Measurements from ENCODE around the gene ATG7.

DNA sequence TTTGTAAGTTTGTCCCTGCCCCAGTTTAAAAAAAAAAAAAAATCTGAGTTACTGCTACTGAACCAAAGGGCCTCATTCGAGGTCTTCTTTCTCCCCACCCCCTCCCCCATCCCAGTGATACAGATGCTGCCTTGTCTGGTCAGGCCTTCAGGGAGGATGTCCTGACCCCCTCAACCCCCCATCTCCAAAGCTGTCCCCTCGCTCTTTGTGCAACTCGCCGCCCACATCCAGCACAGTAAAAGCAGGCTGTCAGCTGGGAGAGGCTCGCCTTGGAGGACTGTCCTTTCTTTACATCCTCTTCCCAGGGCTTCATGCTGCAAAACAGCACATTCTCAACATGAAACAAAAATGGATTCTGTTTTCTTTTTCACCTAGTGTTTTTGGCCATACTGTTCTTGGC is 238.2 kb downstream of the ATG7 start:
- TF ChIP-seq, protein P1, sequence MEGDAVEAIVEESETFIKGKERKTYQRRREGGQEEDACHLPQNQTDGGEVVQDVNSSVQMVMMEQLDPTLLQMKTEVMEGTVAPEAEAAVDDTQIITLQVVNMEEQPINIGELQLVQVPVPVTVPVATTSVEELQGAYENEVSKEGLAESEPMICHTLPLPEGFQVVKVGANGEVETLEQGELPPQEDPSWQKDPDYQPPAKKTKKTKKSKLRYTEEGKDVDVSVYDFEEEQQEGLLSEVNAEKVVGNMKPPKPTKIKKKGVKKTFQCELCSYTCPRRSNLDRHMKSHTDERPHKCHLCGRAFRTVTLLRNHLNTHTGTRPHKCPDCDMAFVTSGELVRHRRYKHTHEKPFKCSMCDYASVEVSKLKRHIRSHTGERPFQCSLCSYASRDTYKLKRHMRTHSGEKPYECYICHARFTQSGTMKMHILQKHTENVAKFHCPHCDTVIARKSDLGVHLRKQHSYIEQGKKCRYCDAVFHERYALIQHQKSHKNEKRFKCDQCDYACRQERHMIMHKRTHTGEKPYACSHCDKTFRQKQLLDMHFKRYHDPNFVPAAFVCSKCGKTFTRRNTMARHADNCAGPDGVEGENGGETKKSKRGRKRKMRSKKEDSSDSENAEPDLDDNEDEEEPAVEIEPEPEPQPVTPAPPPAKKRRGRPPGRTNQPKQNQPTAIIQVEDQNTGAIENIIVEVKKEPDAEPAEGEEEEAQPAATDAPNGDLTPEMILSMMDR (IDR thresholded peaks at IDR 0.05): no peak
- no peak for TF ChIP-seq POLR2A (IDR thresholded peaks at IDR 0.05)

Data from heart left ventricle (tissue), 13 donors.